Measurements from ENCODE around the gene CLN6.

GRCh38 chr15:68275165-68275746 is 45.7 kb upstream of the CLN6 start:
- TF ChIP-seq CTCF (IDR thresholded peaks at IDR 0.05) = no peak
- TF ChIP-seq POLR2A (IDR thresholded peaks at IDR 0.05) = no peak

All from esophagus squamous epithelium (tissue), 4 donors.